B cell (primary cell): ENCODE measurements around the gene SFMBT1.

Experiments used
- EZH2 ChIP-seq: IDR thresholded peaks from 2 replicates; pipeline ENCODE4 v1.6.1; 2012; ENCODE audit warnings: borderline replicate concordance, low read depth, mild to moderate bottlenecking, moderate library complexity, low read length; ENCODE audit not compliant: insufficient read depth, poor library complexity, severe bottlenecking
- TF ChIP-seq, protein P1 (sequence below): fragments of 200-600 bp; IDR thresholded peaks from one replicate; pipeline ENCODE4 v1.8.0; 2022; ENCODE audit warnings: antibody characterized with exemption, mild to moderate bottlenecking

DNA sequence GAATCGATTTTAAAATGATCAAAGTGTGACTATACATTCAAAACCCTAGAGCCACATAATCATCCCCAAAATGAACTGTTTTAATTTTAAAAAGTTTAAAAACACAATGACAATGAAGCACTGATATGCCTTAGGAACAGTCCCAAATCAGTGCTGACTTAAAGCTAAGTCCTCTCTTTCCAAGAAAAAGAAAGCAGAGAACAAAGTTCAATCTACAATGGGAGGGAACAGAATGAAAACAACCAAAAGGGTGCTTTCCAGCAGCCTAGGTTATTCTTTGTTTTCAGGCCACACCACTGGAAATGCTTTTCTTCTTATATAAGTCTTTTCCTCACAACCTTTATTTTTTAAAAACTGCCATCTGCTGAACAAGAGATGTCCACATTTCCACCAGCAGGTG is 141.3 kb downstream of the SFMBT1 start:
- TF ChIP-seq, protein P1, sequence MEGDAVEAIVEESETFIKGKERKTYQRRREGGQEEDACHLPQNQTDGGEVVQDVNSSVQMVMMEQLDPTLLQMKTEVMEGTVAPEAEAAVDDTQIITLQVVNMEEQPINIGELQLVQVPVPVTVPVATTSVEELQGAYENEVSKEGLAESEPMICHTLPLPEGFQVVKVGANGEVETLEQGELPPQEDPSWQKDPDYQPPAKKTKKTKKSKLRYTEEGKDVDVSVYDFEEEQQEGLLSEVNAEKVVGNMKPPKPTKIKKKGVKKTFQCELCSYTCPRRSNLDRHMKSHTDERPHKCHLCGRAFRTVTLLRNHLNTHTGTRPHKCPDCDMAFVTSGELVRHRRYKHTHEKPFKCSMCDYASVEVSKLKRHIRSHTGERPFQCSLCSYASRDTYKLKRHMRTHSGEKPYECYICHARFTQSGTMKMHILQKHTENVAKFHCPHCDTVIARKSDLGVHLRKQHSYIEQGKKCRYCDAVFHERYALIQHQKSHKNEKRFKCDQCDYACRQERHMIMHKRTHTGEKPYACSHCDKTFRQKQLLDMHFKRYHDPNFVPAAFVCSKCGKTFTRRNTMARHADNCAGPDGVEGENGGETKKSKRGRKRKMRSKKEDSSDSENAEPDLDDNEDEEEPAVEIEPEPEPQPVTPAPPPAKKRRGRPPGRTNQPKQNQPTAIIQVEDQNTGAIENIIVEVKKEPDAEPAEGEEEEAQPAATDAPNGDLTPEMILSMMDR, result no peak
- TF ChIP-seq EZH2, result no peak
